CD4-positive, alpha-beta T cell treated with Interleukin-17A for 1 hour (primary cell): Measurements from ENCODE around the gene MTPN.

Experiments
- DNase-seq: peaks from one replicate; pipeline ENCODE4 v3.0.0-alpha.2; 2020

The MTPN gene

GRCh38 chr7:135920478-135920877 lies 56.7 kb downstream of the MTPN start:
- no peak for DNase-seq

- no peak for DNase-seq
These were observed 57.9 kb downstream of the MTPN start for GRCh38 chr7:135919071-135919841.

GRCh38 chr7:135918134-135918533 lies 59.0 kb downstream of the MTPN start:
- DNase-seq = no peak

GRCh38 chr7:135917721-135918120 lies 59.4 kb downstream of the MTPN start:
- no peak for DNase-seq

- DNase-seq = no peak
These were observed 62.8 kb downstream of the MTPN start for GRCh38 chr7:135914346-135914745.

- no peak for DNase-seq
These were observed 63.8 kb downstream of the MTPN start for GRCh38 chr7:135913404-135913803.

- DNase-seq = no peak
These were observed 66.1 kb downstream of the MTPN start for GRCh38 chr7:135911099-135911498.

GRCh38 chr7:135910393-135911036 lies 66.6 kb downstream of the MTPN start:
- DNase-seq = no peak

GRCh38 chr7:135905858-135906257 lies 71.3 kb downstream of the MTPN start:
- DNase-seq = no peak

- DNase-seq = no peak
These were observed 71.8 kb downstream of the MTPN start for GRCh38 chr7:135905355-135905754.

GRCh38 chr7:135904282-135904681 lies 72.9 kb downstream of the MTPN start:
- no peak for DNase-seq

- no peak for DNase-seq
These were observed 75.3 kb downstream of the MTPN start for GRCh38 chr7:135901585-135902540.

- no peak for DNase-seq
These were observed 77.1 kb downstream of the MTPN start for GRCh38 chr7:135900065-135900546.

- no peak for DNase-seq
These were observed 77.6 kb downstream of the MTPN start for GRCh38 chr7:135899458-135900064.

- DNase-seq = no peak
These were observed 78.9 kb downstream of the MTPN start for GRCh38 chr7:135898226-135898625.

- no peak for DNase-seq
These were observed 82.3 kb downstream of the MTPN start for GRCh38 chr7:135894816-135895215.

GRCh38 chr7:135889823-135890222 lies 87.3 kb downstream of the MTPN start:
- no peak for DNase-seq

GRCh38 chr7:135888740-135889139 lies 88.4 kb downstream of the MTPN start:
- no peak for DNase-seq

- no peak for DNase-seq
These were observed 90.6 kb downstream of the MTPN start for GRCh38 chr7:135886345-135887132.

GRCh38 chr7:135884495-135885232 lies 92.5 kb downstream of the MTPN start:
- no peak for DNase-seq

GRCh38 chr7:135879233-135879632 lies 97.9 kb downstream of the MTPN start:
- no peak for DNase-seq
